Raji (cell line): Measurements from ENCODE around the gene TUNAR.

Experiments used
- POLR2A ChIP-seq: IDR thresholded peaks from 2 replicates; pipeline ENCODE4 v1.6.1; 2011; ENCODE audit warnings: low read depth, low read length, control low read depth; ENCODE audit not compliant: insufficient read depth

The TUNAR gene

GRCh38 chr14:95857275-95857674 lies 19.4 kb upstream of the TUNAR start:
- TF ChIP-seq POLR2A = no peak

- no peak for TF ChIP-seq POLR2A
Measured at GRCh38 chr14:95858893-95859292, 17.7 kb upstream of the TUNAR start.

- TF ChIP-seq POLR2A = no peak
Measured at GRCh38 chr14:95862243-95862642, 14.4 kb upstream of the TUNAR start.

GRCh38 chr14:95863295-95863694 lies 13.3 kb upstream of the TUNAR start:
- TF ChIP-seq POLR2A = no peak

- TF ChIP-seq POLR2A = no peak
Measured at GRCh38 chr14:95869776-95870175, 6.9 kb upstream of the TUNAR start.

- TF ChIP-seq POLR2A = no peak
Measured at GRCh38 chr14:95870772-95871171, 5.9 kb upstream of the TUNAR start.

- TF ChIP-seq POLR2A = no peak
Measured at GRCh38 chr14:95871531-95871930, 5.1 kb upstream of the TUNAR start.

- TF ChIP-seq POLR2A = no peak
Measured at GRCh38 chr14:95872777-95873176, 3.9 kb upstream of the TUNAR start.

- no peak for TF ChIP-seq POLR2A
Measured at GRCh38 chr14:95875831-95876760, 536 bp upstream of the TUNAR start.

- no peak for TF ChIP-seq POLR2A
Measured at GRCh38 chr14:95877633-95878032, 1.0 kb downstream of the TUNAR start.

- no peak for TF ChIP-seq POLR2A
Measured at GRCh38 chr14:95884377-95884776, 7.7 kb downstream of the TUNAR start.

GRCh38 chr14:95885278-95885677 lies 8.6 kb downstream of the TUNAR start:
- no peak for TF ChIP-seq POLR2A

- no peak for TF ChIP-seq POLR2A
Measured at GRCh38 chr14:95885866-95886265, 9.2 kb downstream of the TUNAR start.

- no peak for TF ChIP-seq POLR2A
Measured at GRCh38 chr14:95886366-95887056, 9.9 kb downstream of the TUNAR start.

GRCh38 chr14:95887351-95887750 lies 10.7 kb downstream of the TUNAR start:
- TF ChIP-seq POLR2A = no peak
